ENCODE results near the gene MEIS2.

MEIS2 gene

GRCh38 chr15:36903195-36903594 lies 197.2 kb downstream of the MEIS2 start:
- Mint-ChIP-seq H3K27ac (no peak overlapping the region), H3K9me3 (no peaks in the 10 kb centered on the region), H3K4me3 (no peak overlapping the region), H3K4me1 (no peaks in the 10 kb centered on the region), H3K27me3 (peaks cover 7% of the 10 kb centered on the region), H3K36me3 (no peaks in the 10 kb centered on the region)
- no peak for ATAC-seq

DNA sequence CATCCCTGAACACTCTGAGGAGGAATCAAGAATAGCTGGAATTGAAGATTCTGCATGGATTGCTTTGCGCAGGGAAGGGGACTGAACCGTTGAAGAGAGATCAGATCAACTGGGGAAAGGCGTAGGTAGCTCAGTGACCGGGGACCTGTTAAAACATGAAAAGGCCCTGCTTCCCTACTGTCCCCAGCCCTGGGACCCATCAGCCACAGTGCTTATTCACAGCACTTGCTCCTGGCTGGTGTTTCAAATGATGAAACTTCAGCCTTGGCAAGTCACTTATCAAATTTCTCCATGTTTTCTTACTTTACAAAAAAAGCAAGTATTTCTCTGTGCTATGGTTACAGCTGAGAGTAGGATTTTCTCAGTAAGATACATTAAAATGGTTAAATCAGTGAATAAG lies 199.3 kb downstream of the MEIS2 start:
- H3K36me3 Mint-ChIP-seq = no peaks in the 10 kb centered on the region
- H3K9me3 Mint-ChIP-seq = no peaks in the 10 kb centered on the region
- H3K4me3 Mint-ChIP-seq = no peak overlapping the region
- H3K4me1 Mint-ChIP-seq = no peaks in the 10 kb centered on the region
- no peak overlapping the region for H3K27ac Mint-ChIP-seq
- ATAC-seq = no peak
- peaks cover 19% of the 10 kb centered on the region for H3K27me3 Mint-ChIP-seq

GRCh38 chr15:36899696-36900095 lies 200.7 kb downstream of the MEIS2 start:
- no peaks in the 10 kb centered on the region for H3K4me1 Mint-ChIP-seq
- H3K9me3 Mint-ChIP-seq = no peaks in the 10 kb centered on the region

GRCh38 chr15:36898536-36899126 lies 201.7 kb downstream of the MEIS2 start:
- Mint-ChIP-seq H3K36me3 (no peaks in the 10 kb centered on the region), H3K27me3 (peaks cover 19% of the 10 kb centered on the region), H3K9me3 (no peaks in the 10 kb centered on the region), H3K27ac (no peak overlapping the region), H3K4me3 (no peak overlapping the region), H3K4me1 (no peaks in the 10 kb centered on the region)
- no peak for ATAC-seq

More at GRCh38 chr15:36899696-36900095, 200.7 kb downstream of the MEIS2 start:
- no peak for ATAC-seq
- Mint-ChIP-seq H3K36me3 (no peaks in the 10 kb centered on the region), H3K4me3 (no peak overlapping the region), H3K27me3 (peaks cover 19% of the 10 kb centered on the region), H3K27ac (no peak overlapping the region)

GRCh38 chr15:36897834-36898233 lies 202.5 kb downstream of the MEIS2 start:
- Mint-ChIP-seq H3K27ac (no peak overlapping the region), H3K27me3 (peaks cover 19% of the 10 kb centered on the region), H3K4me1 (no peaks in the 10 kb centered on the region), H3K4me3 (no peak overlapping the region), H3K9me3 (no peaks in the 10 kb centered on the region), H3K36me3 (no peaks in the 10 kb centered on the region)
- ATAC-seq = no peak

- no peak for ATAC-seq
- H3K9me3 Mint-ChIP-seq = no peaks in the 10 kb centered on the region
- no peak overlapping the region for H3K4me3 Mint-ChIP-seq
- no peaks in the 10 kb centered on the region for H3K4me1 Mint-ChIP-seq
- H3K27ac Mint-ChIP-seq = no peak overlapping the region
- H3K27me3 Mint-ChIP-seq = peaks cover 19% of the 10 kb centered on the region
- H3K36me3 Mint-ChIP-seq = no peaks in the 10 kb centered on the region
Observed at GRCh38 chr15:36896949-36897348, 203.4 kb downstream of the MEIS2 start.

- no peaks in the 10 kb centered on the region for H3K36me3 Mint-ChIP-seq
- no peak overlapping the region for H3K4me3 Mint-ChIP-seq
- H3K27ac Mint-ChIP-seq = no peak overlapping the region
- no peaks in the 10 kb centered on the region for H3K9me3 Mint-ChIP-seq
- no peaks in the 10 kb centered on the region for H3K4me1 Mint-ChIP-seq
- no peak for ATAC-seq
- peaks cover 28% of the 10 kb centered on the region for H3K27me3 Mint-ChIP-seq
Observed at GRCh38 chr15:36894075-36894474, 206.3 kb downstream of the MEIS2 start.

- H3K27me3 Mint-ChIP-seq = peaks cover 29% of the 10 kb centered on the region
- no peak overlapping the region for H3K27ac Mint-ChIP-seq
- no peak overlapping the region for H3K4me3 Mint-ChIP-seq
- H3K9me3 Mint-ChIP-seq = no peaks in the 10 kb centered on the region
- no peak for ATAC-seq
- no peaks in the 10 kb centered on the region for H3K36me3 Mint-ChIP-seq
- no peaks in the 10 kb centered on the region for H3K4me1 Mint-ChIP-seq
Observed at GRCh38 chr15:36893276-36893675, 207.1 kb downstream of the MEIS2 start.

GRCh38 chr15:36888011-36888992 lies 212.0 kb downstream of the MEIS2 start:
- Mint-ChIP-seq H3K4me1 (peaks cover 20% of the 10 kb centered on the region), H3K36me3 (no peaks in the 10 kb centered on the region), H3K27ac (no peak overlapping the region), H3K4me3 (no peak overlapping the region), H3K9me3 (peaks cover 2% of the 10 kb centered on the region), H3K27me3 (peaks cover 67% of the 10 kb centered on the region)
- peak; percentile 31 for ATAC-seq

DNA sequence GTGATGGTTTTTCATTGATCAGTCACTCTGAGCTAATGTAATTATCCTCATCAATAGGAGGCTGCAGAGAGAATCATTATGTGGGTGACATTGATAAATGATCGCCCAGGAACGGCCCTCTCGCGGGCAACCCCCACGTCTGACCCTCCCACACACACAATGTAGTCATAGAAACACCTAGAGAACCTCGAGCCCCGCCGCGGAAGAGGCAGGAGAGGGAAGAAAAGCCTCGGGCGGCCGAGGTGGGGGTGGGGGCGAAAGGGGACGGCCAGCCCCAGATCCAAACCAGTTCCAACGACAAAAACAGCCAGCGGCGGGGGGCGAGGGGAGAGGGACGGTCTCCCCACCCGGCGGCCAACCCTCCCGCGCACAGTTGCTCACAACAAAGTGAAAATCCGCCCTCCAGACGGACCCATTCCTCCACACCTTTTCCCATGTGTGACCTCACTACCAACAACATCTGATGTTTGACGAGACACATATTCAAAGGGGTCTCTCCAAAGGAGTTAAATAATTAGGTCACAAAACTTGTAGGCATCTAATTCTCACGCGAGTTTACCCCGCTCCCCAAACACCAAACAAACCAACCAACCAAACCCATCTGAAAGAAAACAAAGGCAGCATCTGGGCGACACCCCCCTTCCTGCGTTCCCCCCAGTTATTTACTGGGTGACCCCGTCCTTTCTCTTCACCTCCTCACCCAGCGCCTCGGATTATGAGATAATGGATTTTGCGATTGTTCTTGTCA lies 213.0 kb downstream of the MEIS2 start:
- Mint-ChIP-seq H3K27ac (no peak overlapping the region), H3K4me1 (peaks cover 20% of the 10 kb centered on the region)
- no peak for ATAC-seq

DNA sequence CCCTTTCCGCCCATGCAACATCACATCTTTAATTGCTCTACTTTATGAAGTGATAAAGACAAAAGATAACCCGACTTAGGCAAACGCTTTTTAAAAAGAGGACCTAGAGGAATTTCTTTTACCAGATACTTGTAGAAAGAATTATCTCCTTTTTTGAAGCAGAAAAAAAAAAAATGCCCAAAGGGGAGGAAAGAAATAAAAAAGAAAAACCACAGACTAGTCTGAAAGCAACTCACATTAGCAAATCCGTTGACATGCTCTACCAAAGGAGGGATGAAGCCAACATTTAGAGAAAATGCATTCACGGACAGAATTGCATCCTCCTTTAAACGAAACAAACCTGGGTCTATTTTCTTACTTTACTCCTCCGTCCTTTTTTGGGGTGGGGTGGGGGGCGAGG lies 213.6 kb downstream of the MEIS2 start:
- H3K27ac Mint-ChIP-seq = no peak overlapping the region

More for the DNA sequence above, 213.0 kb downstream of the MEIS2 start:
- peaks cover 76% of the 10 kb centered on the region for H3K27me3 Mint-ChIP-seq
- H3K36me3 Mint-ChIP-seq = no peaks in the 10 kb centered on the region
- H3K4me3 Mint-ChIP-seq = no peak overlapping the region
- peaks cover 2% of the 10 kb centered on the region for H3K9me3 Mint-ChIP-seq

DNA sequence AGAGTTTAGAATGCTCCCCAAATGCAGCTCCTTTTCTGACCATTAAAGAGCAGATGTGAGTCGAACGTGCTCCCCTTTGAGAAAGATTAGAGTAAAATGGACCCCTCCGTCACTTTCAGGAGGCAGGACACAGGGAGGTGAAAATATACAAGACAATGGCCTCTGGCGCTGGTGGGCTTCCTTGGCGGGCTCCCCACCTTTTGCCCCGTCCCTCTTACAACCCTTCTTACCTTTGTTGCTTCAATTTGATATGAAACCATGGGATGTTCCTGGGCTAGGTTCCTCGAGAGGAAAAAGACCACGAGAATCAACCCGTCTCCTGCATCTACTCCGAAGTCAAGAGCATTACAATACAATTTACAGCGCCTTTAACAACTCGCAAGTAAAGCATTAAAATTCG lies 214.2 kb downstream of the MEIS2 start:
- Mint-ChIP-seq H3K27me3 (peaks cover 86% of the 10 kb centered on the region), H3K27ac (no peak overlapping the region), H3K4me1 (peaks cover 20% of the 10 kb centered on the region)

More for the DNA sequence above, 213.6 kb downstream of the MEIS2 start:
- H3K9me3 Mint-ChIP-seq = peaks cover 2% of the 10 kb centered on the region
- H3K4me1 Mint-ChIP-seq = peaks cover 20% of the 10 kb centered on the region
- no peak for ATAC-seq
- no peak overlapping the region for H3K4me3 Mint-ChIP-seq
- H3K36me3 Mint-ChIP-seq = no peaks in the 10 kb centered on the region
- peaks cover 81% of the 10 kb centered on the region for H3K27me3 Mint-ChIP-seq

GRCh38 chr15:36885771-36886170 lies 214.6 kb downstream of the MEIS2 start:
- H3K4me3 Mint-ChIP-seq = no peak overlapping the region
- no peaks in the 10 kb centered on the region for H3K36me3 Mint-ChIP-seq
- peaks cover 2% of the 10 kb centered on the region for H3K9me3 Mint-ChIP-seq
- ATAC-seq = no peak
- no peak overlapping the region for H3K27ac Mint-ChIP-seq
- peaks cover 20% of the 10 kb centered on the region for H3K4me1 Mint-ChIP-seq
- H3K27me3 Mint-ChIP-seq = peaks cover 90% of the 10 kb centered on the region

More for the DNA sequence above, 214.2 kb downstream of the MEIS2 start:
- H3K9me3 Mint-ChIP-seq = peaks cover 2% of the 10 kb centered on the region
- H3K4me3 Mint-ChIP-seq = no peak overlapping the region
- no peak for ATAC-seq
- H3K36me3 Mint-ChIP-seq = no peaks in the 10 kb centered on the region

DNA sequence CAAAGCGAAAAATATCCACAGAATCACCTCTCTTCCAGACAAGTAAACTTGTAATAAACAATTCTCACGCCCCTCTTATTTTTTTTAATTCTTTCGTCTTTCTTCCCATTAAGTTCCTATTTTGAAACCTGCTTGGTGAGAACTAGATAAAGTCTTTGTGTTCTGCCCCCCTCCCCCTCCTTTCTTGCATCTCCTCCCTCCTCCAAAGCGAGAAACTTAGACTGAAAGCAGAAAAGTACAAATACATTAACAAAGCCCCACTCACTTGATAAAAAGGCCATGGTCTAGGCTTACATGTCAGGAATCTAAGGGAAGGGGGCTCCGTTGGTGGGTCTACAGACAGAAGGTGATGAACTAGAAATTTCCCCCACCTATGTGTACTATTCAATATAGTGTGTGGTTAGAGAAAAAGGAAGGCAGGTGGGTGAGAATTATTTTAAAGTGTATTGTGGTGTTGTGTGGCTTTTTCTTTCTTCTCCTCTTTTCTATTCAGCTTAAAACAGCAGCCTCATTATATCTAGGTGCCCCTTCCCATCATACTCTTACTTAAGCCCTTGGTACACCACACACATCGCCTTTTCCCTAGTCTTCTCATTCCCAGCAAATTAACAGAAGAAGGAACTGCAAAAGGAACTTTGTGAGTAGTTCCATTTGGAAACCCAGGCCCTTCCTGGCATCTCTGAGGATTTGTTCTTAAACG lies 215.3 kb downstream of the MEIS2 start:
- ATAC-seq = no peak
- Mint-ChIP-seq H3K27ac (no peak overlapping the region), H3K4me1 (peaks cover 20% of the 10 kb centered on the region), H3K36me3 (no peaks in the 10 kb centered on the region), H3K27me3 (peaks cover 97% of the 10 kb centered on the region), H3K9me3 (peaks cover 2% of the 10 kb centered on the region), H3K4me3 (no peak overlapping the region)

GRCh38 chr15:36884518-36884875 lies 215.9 kb downstream of the MEIS2 start:
- peaks cover 97% of the 10 kb centered on the region for H3K27me3 Mint-ChIP-seq
- H3K4me1 Mint-ChIP-seq = peaks cover 20% of the 10 kb centered on the region
- ATAC-seq = no peak
- H3K27ac Mint-ChIP-seq = no peak overlapping the region
- H3K4me3 Mint-ChIP-seq = no peak overlapping the region
- no peaks in the 10 kb centered on the region for H3K36me3 Mint-ChIP-seq
- peaks cover 2% of the 10 kb centered on the region for H3K9me3 Mint-ChIP-seq
